Neuron (in vitro differentiated cells): Measurements from ENCODE around the gene TRAPPC1.

Source experiments
- H2AFZ ChIP-seq: one replicate; pipeline ENCODE4 v1.6.1; 2013; ENCODE audit warnings: low read depth, mild to moderate bottlenecking, inconsistent platforms, low read length, moderate library complexity
- H3K27me3 ChIP-seq: one replicate; pipeline ENCODE4 v1.6.1; 2013; ENCODE audit warnings: low read length; ENCODE audit not compliant: insufficient read depth
- H3K36me3 ChIP-seq: one replicate; pipeline ENCODE4 v1.6.1; 2013; ENCODE audit warnings: low read length; ENCODE audit not compliant: insufficient read depth
- H3K4me1 ChIP-seq: one replicate; pipeline ENCODE4 v1.6.1; 2013; ENCODE audit warnings: low read length; ENCODE audit not compliant: insufficient read depth
- H3K4me3 ChIP-seq: 2 replicates; pipeline ENCODE4 v1.5.1; 2013; ENCODE audit warnings: mild to moderate bottlenecking, low read length, moderate library complexity
- H3K9me3 ChIP-seq: one replicate; pipeline ENCODE4 v1.6.1; 2013; ENCODE audit warnings: low read length

Gene TRAPPC1

GRCh38 chr17:7910711-7911110, 21.0 kb downstream of the TRAPPC1 start:
- Histone ChIP-seq H3K9me3 (no peaks in the 10 kb centered on the region), H3K4me3 (no peak overlapping the region), H3K36me3 (peaks cover 64% of the 10 kb centered on the region), H3K4me1 (peaks cover 10% of the 10 kb centered on the region), H2AFZ (no peak overlapping the region), H3K27me3 (no peaks in the 10 kb centered on the region)

DNA sequence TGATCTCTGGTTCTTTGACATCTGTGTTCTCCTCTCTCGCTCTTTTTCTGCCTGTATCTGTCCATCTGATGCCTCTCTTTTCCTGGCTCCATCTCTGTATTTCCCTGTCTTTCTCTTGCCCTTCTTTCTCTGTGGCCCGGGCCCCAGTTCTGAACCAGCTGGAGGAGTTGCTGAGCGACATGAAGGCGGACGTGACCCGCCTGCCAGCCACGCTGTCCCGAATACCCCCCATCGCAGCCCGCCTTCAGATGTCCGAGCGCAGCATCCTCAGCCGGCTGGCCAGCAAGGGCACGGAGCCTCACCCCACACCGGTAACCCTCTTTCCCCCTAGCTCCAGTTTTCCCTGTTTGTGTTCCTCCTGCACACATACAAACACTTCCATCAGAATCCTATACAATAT, 21.5 kb downstream of the TRAPPC1 start:
- H3K4me1 ChIP-seq: peaks cover 9% of the 10 kb centered on the region
- H3K27me3 ChIP-seq: no peaks in the 10 kb centered on the region
- H2AFZ ChIP-seq: no peak overlapping the region
- H3K4me3 ChIP-seq: no peak overlapping the region
- H3K36me3 ChIP-seq: peaks cover 68% of the 10 kb centered on the region
- H3K9me3 ChIP-seq: no peaks in the 10 kb centered on the region

DNA sequence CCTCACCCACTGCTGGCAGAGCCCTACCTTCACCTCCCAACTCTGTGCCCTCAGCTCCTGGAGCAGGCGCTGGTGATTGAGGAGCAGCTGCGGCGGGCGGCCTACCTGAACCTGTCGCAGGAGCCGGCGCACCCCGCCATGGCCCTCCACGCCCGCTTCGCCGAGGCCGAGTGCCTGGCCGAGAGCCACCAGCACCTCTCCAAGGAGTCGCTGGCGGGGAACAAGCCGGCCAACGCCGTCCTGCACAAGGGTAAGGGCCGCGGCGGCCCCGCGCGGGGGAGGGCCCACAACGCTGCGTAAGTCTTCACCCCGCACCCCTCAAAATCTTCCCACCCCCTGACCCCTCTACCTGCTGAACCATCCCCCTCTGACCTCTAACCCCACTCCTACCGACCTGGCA, 22.7 kb downstream of the TRAPPC1 start:
- no peak overlapping the region for H2AFZ ChIP-seq
- H3K4me1 ChIP-seq: no peaks in the 10 kb centered on the region
- H3K27me3 ChIP-seq: no peaks in the 10 kb centered on the region
- no peak overlapping the region for H3K4me3 ChIP-seq
- peaks cover 80% of the 10 kb centered on the region for H3K36me3 ChIP-seq
- H3K9me3 ChIP-seq: no peaks in the 10 kb centered on the region

GRCh38 chr17:7903154-7904103, 28.3 kb downstream of the TRAPPC1 start:
- Histone ChIP-seq H3K4me1 (no peaks in the 10 kb centered on the region), H3K36me3 (peaks cover 96% of the 10 kb centered on the region), H3K4me3 (no peak overlapping the region), H3K27me3 (no peaks in the 10 kb centered on the region), H3K9me3 (no peaks in the 10 kb centered on the region), H2AFZ (no peak overlapping the region)

DNA sequence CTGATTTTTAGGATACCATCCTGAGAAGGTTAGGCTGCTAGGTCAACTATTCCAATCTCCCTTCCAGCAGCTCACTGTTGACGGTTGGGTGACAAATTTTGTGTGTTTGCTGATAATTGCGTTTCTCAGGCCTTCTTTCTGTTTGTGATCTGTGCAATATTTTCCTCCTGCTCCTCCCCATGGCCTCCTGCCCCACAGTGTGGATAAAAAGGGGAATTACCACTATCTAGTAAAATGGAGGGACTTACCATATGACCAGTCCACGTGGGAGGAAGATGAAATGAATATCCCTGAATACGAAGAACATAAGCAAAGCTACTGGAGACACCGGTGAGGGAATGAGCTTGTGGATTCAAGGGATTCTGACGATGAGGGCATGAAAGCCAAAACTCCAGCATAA, 34.0 kb downstream of the TRAPPC1 start:
- no peaks in the 10 kb centered on the region for H3K27me3 ChIP-seq
- H3K4me1 ChIP-seq: no peaks in the 10 kb centered on the region
- H3K36me3 ChIP-seq: peaks cover 82% of the 10 kb centered on the region
- no peaks in the 10 kb centered on the region for H3K9me3 ChIP-seq
- H3K4me3 ChIP-seq: no peak overlapping the region
- no peak overlapping the region for H2AFZ ChIP-seq

DNA sequence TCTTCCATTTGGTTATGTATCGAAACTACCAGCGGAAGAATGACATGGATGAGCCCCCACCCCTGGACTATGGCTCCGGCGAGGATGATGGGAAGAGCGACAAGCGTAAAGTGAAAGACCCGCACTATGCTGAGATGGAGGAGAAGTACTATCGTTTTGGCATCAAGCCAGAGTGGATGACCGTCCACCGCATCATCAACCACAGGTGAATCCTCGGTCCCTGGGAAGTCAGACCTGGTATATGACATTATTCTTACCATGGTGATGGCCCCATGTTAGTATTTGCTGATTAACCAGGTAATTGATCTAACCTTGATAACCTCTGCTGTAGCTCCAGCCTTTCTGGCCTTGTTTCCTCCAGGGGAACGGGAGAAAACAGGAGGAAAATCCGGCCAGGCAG, 34.7 kb downstream of the TRAPPC1 start:
- Histone ChIP-seq H3K9me3 (no peaks in the 10 kb centered on the region), H3K27me3 (no peaks in the 10 kb centered on the region), H3K4me3 (no peak overlapping the region), H3K4me1 (no peaks in the 10 kb centered on the region), H2AFZ (no peak overlapping the region), H3K36me3 (peaks cover 76% of the 10 kb centered on the region)

- no peaks in the 10 kb centered on the region for H3K27me3 ChIP-seq
- H3K4me1 ChIP-seq: peaks cover under 1% of the 10 kb centered on the region
- H2AFZ ChIP-seq: no peak overlapping the region
- H3K9me3 ChIP-seq: no peaks in the 10 kb centered on the region
- H3K4me3 ChIP-seq: no peak overlapping the region
- H3K36me3 ChIP-seq: peaks cover 75% of the 10 kb centered on the region
Observed at GRCh38 chr17:7894866-7895265, 36.9 kb downstream of the TRAPPC1 start.

- no peaks in the 10 kb centered on the region for H3K27me3 ChIP-seq
- peaks cover 69% of the 10 kb centered on the region for H3K36me3 ChIP-seq
- H2AFZ ChIP-seq: no peak overlapping the region
- peaks cover 7% of the 10 kb centered on the region for H3K4me1 ChIP-seq
- H3K4me3 ChIP-seq: no peak overlapping the region
- no peaks in the 10 kb centered on the region for H3K9me3 ChIP-seq
Observed at GRCh38 chr17:7894226-7894625, 37.5 kb downstream of the TRAPPC1 start.

DNA sequence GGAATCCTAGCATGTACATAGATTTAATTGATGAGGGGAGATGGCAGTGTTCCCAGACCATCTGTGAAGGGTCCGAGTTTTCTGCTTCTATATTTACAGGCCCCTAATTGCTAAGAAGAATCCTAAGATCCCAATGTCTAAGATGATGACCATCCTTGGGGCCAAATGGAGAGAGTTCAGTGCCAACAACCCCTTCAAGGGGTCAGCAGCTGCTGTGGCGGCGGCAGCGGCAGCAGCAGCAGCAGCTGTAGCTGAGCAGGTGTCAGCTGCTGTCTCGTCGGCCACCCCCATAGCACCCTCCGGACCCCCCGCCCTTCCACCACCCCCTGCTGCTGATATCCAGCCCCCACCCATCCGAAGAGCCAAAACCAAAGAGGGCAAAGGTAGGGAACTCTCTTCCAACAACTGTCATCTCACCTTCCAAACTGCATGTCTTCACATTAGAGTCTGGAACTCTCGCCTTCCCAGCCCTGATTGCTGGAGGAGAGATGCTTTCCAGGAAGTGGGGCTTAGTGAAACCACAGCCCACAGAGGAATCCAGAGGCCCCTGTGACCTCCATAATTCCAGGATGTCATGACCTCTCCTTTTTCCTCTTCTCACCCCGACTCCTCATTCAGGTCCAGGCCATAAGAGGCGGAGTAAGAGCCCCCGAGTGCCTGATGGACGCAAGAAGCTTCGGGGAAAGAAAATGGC, 38.4 kb downstream of the TRAPPC1 start:
- Histone ChIP-seq H2AFZ (no peak overlapping the region), H3K9me3 (no peaks in the 10 kb centered on the region), H3K4me1 (peaks cover 16% of the 10 kb centered on the region), H3K4me3 (no peak overlapping the region), H3K36me3 (peaks cover 60% of the 10 kb centered on the region), H3K27me3 (no peaks in the 10 kb centered on the region)

DNA sequence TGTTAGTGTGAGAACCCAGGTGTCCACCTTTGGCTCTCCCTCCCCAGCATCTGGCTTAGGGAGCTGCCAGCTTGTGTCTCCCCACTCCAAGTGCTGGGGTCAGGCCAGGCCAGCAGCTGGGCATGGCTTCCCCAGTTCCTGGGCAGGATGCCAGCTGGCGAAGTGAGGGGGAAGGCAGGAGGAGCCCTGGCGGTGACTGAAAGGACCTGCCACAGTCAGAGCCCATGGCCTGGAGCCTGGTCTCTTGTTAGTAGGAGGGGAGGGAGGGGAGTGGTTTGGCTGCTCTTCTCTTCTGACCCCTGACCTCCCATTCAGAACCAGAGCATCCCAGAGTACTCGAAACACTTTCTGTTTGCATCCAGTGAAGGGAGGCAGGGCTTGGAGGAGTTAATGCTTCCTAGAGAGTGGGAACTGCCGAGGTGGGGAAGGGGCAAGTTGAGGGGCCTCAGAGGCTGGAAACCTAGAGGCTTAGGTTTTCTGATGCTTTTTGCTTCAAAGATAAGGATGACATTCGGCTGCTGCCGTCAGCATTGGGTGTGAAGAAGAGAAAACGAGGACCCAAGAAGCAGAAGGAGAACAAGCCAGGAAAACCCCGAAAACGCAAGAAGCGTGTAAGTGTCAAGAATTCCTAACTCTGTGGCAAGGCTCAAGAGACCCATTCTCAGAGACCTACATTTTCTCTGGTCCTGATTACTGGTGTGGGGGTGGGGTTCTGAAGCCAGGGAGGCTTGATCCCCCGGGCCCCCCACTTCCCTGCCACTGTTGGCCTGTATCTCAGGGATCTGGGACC, 42.4 kb downstream of the TRAPPC1 start:
- Histone ChIP-seq H3K27me3 (no peaks in the 10 kb centered on the region), H3K4me3 (peak overlapping the region; percentile 55), H3K4me1 (peaks cover 35% of the 10 kb centered on the region), H2AFZ (no peak overlapping the region), H3K36me3 (peaks cover 30% of the 10 kb centered on the region), H3K9me3 (no peaks in the 10 kb centered on the region)

DNA sequence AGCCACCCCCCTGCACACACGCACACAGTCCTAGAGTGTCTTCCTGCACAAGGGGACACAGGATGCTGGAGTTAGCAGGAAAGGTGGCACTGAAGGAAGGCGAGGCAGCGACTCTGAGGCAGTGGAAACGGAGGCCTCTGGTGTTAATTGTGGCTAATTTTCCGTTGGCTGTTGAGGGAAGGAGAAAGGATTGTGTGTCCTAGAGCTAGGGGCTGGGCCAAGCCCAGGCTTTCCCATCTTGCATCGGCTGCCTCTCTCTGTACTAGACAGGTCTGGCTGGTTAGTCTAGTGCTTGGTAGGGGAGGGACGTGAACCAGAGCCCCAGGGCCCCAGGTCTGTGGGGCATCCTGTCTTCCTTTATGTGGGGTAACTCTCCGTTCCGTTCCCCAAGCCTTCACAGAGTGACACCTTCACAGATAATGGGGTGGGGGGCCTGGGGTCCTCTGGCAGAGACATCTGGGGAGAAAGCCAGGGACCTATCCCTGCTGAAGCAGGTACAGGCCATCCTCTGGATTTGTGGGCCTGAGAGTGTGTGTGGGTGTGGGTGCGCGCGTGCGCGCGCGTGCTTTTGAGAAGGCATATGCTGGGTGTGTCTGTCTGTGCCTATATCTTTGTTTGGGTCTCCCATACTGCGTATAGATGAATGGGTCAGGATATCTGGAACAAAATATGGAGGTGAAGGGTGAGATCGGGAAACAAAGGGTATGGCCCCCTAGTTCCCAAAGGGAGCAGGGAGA, 43.4 kb downstream of the TRAPPC1 start, which contains the start of gene CHD3:
CHD3 (plus strand) TSS at position 606 of the 737 bp plus-strand sequence. CDS start 212 bp downstream, outside the sequence.
- peaks cover 20% of the 10 kb centered on the region for H3K36me3 ChIP-seq
- H2AFZ ChIP-seq: peak within 1 kb of the TSS; percentile 4
- peaks cover 41% of the 10 kb centered on the region for H3K4me1 ChIP-seq
- peak within 1 kb of the TSS; percentile 55 for H3K4me3 ChIP-seq
- H3K27me3 ChIP-seq: no peaks in the 10 kb centered on the region
- no peaks in the 10 kb centered on the region for H3K9me3 ChIP-seq

- Histone ChIP-seq H3K4me1 (peaks cover 45% of the 10 kb centered on the region), H2AFZ (peak overlapping the region; percentile 4), H3K27me3 (no peaks in the 10 kb centered on the region), H3K36me3 (peaks cover 24% of the 10 kb centered on the region), H3K9me3 (no peaks in the 10 kb centered on the region), H3K4me3 (peak overlapping the region; percentile 55)
Observed at GRCh38 chr17:7887482-7888183, 44.1 kb downstream of the TRAPPC1 start.
